ENCODE results near the gene GOLGA6L22.
"Not testable (repeated sequence)": the region's sequence is repeated elsewhere in the genome, so short reads cannot be mapped to it uniquely, and the experiment has no call there.

Gene GOLGA6L22, protein sequence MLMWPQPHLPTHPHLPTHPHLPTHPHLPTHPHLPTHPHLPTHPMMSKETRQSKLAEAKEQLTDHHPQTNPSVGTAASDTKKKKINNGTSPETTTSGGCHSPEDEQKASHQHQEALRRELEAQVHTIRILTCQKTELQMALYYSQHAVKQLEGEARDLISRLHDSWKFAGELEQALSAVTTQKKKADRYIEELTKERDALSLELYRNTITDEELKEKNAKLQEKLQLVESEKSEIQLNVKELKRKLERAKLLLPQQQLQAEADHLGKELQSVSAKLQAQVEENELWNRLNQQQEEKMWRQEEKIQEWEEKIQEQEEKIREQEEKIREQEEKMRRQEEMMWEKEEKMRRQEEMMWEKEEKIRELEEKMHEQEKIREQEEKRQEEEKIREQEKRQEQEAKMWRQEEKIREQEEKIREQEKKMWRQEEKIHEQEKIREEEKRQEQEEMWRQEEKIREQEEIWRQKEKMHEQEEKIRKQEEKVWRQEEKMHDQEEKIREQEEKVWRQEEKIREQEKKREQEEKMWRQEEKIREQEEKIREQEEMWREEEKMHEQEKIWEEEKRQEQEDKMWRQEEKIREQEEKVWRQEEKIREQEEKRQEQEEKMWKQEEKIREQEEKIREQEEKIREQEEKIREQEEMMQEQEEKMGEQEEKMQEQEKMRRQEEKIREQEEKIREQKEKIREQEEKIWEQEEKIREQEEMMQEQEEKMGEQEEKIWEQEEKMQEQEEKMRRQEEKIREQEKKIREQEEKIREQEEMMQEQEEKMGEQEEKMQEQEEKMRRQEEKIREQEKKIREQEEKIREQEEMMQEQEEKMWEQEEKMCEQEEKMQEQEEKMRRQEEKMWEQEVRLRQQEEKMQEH

DNA sequence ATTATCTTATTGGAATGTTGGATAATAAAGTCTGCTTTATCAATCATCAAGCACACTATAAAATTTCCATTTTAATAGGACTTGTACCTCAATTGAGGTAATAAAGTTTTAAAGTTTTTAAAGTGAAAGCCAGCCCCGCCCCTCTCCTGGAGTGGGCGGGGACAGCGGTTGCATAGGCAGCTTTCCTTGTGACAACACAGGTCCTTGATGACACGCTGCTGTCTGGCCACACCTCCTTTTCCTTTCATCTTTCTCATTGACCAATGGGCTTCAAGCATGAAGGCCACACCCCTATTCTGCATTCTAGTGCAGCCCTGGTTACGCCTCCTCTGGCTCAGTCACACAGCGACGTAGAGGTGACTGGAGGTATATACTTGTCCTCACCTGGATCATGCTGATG, at the start of gene GOLGA6L22:
Gene GOLGA6L22, plus strand, starts transcription at position 301 of the 400 bp plus-strand sequence. Its CDS starts 91 bp downstream, at position 392.
- in situ Hi-C loops (cut with HindIII; ENCODE audit: low pct_unique_long_range_greater_than_20kb, low sequenced_read_pairs): not testable (repeated sequence)

DNA sequence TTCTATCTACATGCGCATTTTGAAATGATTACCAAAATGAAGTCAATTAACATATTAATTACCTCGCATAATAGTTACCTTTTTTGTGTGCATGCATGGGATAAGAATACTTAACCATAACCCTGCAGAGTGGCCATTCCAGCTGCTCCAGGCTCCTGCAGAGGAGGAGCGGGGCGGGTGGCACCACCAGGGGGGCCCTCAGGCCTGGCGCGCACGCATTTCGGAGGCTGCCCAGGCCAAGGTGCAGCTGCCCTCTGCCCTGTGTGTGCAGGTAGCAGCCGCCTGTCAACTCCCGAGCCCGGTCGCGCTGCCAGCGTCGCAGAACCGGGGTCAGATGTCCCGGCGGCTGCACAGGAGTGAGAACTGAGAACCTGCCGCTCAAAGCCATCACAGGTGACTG, 41.4 kb upstream of the GOLGA6L22 start:
- in situ Hi-C loops (cut with HindIII; ENCODE audit: low pct_unique_long_range_greater_than_20kb, low sequenced_read_pairs): not testable (repeated sequence)

More for the DNA sequence above, at the start of gene GOLGA6L22:
- not testable (repeated sequence) for DNase-seq (ENCODE audit: low read depth in 1 of 2, low spot score in 1 of 2)

DNA sequence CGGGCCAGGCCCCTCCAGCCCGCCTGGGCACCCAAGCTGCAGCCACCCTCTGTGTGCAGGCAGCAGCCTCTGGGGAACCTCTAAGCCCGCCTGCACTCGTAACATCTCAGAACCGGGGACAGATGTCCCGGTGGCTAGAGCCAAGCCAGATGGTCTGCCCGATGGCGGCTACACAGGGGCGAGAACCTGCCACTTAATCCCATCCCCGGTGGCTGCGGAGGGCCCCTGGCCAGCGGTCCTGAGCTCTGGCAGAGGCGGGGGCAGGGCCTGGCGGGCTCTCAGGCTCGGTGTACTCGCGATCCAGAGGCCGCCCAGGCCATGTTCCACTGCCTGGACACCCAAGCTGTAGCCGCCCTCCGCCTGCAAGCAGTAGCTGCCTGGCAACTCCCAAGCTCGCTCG, 40.9 kb upstream of the GOLGA6L22 start:
- DNase-seq (ENCODE audit: low read depth in 1 of 2, low spot score in 1 of 2); in situ Hi-C loops (cut with HindIII; ENCODE audit: low pct_unique_long_range_greater_than_20kb, low sequenced_read_pairs): not testable (repeated sequence)

More for the DNA sequence above, 41.4 kb upstream of the GOLGA6L22 start:
- DNase-seq (ENCODE audit: low read depth in 1 of 2, low spot score in 1 of 2): not testable (repeated sequence)

DNA sequence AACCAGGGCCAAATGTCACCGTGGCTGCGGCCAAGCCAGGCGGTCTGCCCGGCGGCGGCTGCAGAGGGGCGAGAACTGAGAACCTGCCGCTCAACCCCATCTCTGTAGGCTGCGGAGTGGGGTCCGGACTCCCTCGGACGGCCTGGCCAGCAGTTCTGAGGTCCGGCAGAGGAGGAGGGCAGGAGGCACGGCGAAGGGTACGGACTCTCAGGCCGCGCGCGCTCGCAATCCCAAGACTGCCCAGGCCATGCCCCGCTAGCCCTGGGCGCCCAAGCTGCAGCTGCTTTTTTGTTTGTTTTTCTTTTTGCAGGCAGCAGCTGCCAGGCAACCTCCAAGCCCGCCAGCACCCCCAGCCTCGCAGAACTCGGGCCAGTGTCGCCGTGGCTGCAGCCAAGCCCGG, 40.5 kb upstream of the GOLGA6L22 start:
- in situ Hi-C loops (cut with HindIII; ENCODE audit: low pct_unique_long_range_greater_than_20kb, low sequenced_read_pairs); DNase-seq (ENCODE audit: low read depth in 1 of 2, low spot score in 1 of 2): not testable (repeated sequence)

DNA sequence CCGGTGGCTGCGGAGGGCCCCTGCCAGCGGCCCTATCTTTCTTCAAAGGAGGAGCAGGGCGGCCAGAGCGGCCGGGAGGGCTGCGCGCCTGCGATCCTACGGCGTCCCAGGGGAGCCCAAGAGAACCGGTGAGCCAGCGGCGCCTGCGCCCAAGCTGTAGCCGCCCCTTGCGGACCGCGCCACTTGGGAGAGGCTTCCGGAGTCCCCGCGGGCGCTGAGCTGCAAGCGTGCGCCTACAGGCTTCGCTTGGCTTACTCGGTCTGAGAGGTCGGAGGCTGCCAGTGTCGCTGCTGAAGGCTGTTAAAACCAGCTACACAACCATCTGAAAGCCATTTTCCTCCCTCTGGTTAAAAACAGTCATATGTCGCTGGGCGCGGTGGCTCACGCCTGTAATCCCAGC, 40.0 kb upstream of the GOLGA6L22 start:
- DNase-seq (ENCODE audit: low read depth in 1 of 2, low spot score in 1 of 2); in situ Hi-C loops (cut with HindIII; ENCODE audit: low pct_unique_long_range_greater_than_20kb, low sequenced_read_pairs): not testable (repeated sequence)

DNA sequence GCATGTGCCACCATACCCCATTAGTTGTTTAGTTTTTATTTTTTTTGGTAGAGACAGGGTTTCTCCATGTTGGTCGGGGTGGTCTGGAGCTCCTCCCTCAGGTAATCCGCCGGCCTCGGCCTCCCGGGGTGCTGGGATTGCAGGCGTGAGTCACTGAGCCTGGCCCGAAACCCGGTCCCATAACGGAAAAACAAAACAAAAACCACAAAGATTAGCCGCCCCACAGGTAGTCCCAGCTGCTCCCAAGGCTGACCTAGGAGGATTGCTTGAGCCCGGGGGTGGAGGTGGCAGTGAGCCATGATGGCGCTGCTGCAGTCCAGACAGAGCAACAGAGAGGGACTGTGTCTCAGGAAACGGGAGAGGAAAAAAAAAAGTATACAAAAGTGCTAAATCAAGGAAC, 38.4 kb upstream of the GOLGA6L22 start:
- in situ Hi-C loops (cut with HindIII; ENCODE audit: low pct_unique_long_range_greater_than_20kb, low sequenced_read_pairs); DNase-seq (ENCODE audit: low read depth in 1 of 2, low spot score in 1 of 2): not testable (repeated sequence)

DNA sequence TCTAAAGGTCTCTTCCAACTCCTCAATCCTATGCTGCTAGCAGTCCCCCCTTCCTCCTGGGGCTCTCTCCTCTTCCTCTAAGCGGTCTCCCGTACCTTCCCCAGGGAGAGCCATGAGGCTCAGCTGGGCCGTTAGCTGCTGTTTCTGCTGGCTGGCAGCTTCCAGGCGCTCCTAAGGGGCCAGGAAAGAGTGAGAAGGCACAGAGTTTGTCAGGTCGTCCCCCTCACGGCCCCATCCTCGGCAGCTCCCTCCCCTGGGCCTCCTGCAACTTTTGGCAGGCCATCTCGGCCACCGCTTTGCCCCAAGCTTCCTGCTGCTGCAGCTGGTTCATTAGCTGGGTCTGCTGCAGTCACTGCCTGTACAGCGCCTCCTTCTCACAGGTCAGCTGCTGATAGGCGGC, 29.3 kb upstream of the GOLGA6L22 start:
- DNase-seq (ENCODE audit: low read depth in 1 of 2, low spot score in 1 of 2); in situ Hi-C loops (cut with HindIII; ENCODE audit: low pct_unique_long_range_greater_than_20kb, low sequenced_read_pairs): not testable (repeated sequence)

DNA sequence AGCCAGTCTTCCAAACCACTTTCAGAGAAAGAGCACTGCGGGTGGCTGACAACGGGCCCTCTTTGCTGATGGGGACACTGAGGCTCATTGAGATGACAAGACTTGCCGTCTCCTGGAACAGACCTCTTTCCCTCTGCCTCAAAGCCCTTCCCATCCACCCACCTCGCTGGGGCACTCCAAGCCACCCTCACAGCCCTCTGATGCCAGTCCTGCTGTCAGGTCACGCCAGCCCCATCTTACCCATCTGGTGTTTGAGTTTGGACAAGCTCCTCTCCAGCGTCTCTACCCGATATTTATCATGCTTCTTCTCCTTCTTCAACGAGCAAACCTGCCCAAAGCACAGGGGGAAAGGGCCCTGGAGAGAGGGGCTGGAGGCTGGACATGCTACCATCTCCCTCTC, 27.0 kb upstream of the GOLGA6L22 start:
- in situ Hi-C loops (cut with HindIII; ENCODE audit: low pct_unique_long_range_greater_than_20kb, low sequenced_read_pairs); DNase-seq (ENCODE audit: low read depth in 1 of 2, low spot score in 1 of 2): not testable (repeated sequence)

DNA sequence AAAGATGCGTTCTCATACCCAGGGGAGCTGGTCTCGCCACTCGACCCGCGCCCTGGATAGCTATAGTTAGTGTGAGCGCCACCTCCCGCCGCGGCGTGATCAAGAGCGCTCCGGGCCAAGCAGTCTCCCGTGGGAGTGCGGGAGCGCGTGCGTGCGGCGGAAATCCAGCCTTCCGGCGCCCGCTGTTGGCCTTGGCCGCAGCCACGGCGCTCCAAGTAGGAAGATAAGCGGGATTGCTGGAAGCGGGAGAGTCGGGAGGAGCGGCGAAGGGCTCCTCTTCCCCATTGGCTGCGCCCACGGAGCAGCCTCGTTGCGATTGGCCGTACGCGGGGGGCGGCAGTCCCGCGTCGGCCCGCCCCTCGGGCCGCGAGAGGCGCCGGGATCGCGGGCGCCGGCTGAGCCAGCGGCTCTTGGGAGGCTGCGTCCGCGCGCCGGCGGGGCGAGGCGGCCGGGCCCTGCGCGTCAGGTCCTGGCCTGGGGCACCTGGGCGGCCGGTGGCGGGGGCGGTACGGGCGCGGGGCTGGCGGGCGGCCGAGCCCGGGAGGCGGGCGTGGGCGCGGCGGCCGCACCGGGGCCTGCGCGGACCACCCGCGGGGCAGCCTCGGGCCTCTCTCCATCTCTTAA, 35.9 kb downstream of the GOLGA6L22 start:
- in situ Hi-C loops (cut with HindIII; ENCODE audit: low pct_unique_long_range_greater_than_20kb, low sequenced_read_pairs); DNase-seq (ENCODE audit: low read depth in 1 of 2, low spot score in 1 of 2): not testable (repeated sequence)

DNA sequence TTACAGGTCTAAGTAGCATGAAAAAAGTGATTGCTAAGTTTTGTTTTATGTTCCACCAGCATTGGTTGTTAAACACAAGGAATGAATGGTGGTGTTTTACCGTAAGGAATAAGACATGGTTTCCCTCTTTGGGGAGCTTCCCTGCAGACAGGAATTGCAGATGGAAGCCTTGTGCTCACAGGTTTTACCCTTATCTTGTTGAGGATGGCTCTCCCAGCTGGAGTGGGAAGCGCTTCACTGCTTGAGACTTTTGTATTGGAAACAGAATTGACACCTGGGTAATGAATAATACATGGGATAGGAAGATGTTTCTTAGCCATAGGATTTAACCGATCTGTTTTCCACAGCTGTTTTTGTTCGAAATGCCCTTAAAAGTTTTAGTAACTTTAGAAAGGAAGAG, 38.5 kb downstream of the GOLGA6L22 start:
- in situ Hi-C loops (cut with HindIII; ENCODE audit: low pct_unique_long_range_greater_than_20kb, low sequenced_read_pairs); DNase-seq (ENCODE audit: low read depth in 1 of 2, low spot score in 1 of 2): not testable (repeated sequence)

DNA sequence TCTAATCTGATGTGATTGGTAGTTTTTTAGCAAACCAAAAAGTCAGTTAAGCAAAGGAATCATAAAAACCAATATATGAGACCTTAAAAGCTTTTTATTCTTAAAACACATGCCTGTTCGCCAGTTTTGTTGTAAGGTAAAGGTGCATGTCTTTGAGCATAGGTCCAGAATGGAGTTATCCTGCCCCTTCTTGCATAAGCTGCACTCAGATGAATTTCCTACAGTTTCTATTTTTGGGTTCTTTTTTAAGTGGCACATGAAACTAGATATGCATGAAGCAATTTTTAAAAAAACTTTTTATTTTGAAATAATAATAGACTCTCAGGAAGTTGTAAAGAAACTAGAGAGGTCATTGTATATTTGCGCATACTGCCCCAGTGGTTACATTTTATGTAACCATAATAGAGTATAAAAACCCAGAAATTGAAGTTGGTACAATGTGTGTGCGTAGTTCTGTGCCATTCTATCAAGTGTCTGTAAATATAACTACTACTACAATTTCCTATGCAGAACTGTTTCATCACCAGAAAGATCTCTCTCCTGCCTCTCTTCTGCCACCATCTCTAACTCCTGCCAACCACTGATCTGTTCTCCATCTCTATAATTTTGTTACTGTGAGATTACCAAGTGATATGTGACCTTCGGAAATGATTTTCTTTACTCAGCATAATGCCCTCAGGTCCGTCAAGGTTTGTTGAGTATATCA, 39.7 kb downstream of the GOLGA6L22 start:
- in situ Hi-C loops (cut with HindIII; ENCODE audit: low pct_unique_long_range_greater_than_20kb, low sequenced_read_pairs); DNase-seq (ENCODE audit: low read depth in 1 of 2, low spot score in 1 of 2): not testable (repeated sequence)

DNA sequence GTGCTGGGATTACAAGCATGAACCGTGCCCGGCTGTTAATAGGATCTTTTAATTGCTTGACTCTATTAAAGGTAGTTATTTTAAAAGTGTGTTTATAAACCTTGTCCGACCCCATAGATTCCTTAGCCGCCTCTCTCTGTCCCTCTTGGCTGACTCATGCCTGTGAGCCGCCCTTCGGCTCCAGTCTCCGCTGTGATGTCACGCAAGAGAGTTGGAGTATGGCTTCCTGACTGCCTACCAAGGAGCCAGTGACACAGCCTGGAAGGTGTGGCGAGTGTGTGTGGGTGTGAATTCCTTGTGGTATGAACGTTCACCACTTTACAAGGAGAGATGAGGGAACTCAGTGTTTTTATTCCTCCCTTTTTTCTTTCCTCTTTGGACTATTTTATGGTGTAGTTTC, 43.6 kb downstream of the GOLGA6L22 start:
- DNase-seq (ENCODE audit: low read depth in 1 of 2, low spot score in 1 of 2); in situ Hi-C loops (cut with HindIII; ENCODE audit: low pct_unique_long_range_greater_than_20kb, low sequenced_read_pairs): not testable (repeated sequence)

DNA sequence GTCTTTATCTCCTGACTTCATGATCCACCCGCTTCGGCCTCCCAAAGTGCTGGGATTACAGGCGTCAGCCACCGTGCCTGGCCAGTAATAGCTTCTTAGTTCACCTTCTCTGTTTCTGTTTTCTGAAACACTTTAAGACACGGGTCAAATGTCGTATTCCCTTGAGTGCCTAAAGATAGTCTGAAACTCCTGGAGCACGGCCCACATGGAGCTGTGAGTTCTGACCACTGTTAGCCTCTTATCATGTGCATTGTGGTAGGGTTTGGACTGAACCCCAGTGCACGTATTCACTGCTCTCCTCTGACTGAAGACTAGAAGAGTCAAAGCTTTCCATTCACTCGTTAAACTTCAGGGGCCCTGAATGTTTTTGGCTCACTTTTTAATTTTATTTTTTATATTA, 48.3 kb downstream of the GOLGA6L22 start:
- in situ Hi-C loops (cut with HindIII; ENCODE audit: low pct_unique_long_range_greater_than_20kb, low sequenced_read_pairs); DNase-seq (ENCODE audit: low read depth in 1 of 2, low spot score in 1 of 2): not testable (repeated sequence)

DNA sequence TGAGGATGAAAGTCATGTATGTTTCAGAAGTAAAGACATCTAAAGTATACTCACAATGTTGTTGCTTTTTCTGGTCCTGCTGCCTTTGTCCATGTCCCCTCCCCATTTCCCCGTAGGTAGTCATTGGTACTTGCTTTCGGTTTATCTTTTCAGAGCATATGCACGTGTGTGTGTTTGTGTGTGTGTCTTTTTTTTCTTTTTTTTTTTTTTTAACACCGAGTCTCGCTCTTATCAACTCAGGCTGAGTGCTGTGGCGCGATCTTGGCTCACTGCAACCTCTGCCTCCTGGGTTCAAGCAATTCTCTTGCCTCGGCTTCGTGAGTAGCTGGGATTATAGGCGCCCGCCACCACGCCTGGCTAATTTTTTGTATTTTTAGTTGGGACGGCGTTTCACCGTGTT, 57.4 kb downstream of the GOLGA6L22 start:
- in situ Hi-C loops (cut with HindIII; ENCODE audit: low pct_unique_long_range_greater_than_20kb, low sequenced_read_pairs); DNase-seq (ENCODE audit: low read depth in 1 of 2, low spot score in 1 of 2): not testable (repeated sequence)
